ENCODE data around the gene ASTL.

DNA sequence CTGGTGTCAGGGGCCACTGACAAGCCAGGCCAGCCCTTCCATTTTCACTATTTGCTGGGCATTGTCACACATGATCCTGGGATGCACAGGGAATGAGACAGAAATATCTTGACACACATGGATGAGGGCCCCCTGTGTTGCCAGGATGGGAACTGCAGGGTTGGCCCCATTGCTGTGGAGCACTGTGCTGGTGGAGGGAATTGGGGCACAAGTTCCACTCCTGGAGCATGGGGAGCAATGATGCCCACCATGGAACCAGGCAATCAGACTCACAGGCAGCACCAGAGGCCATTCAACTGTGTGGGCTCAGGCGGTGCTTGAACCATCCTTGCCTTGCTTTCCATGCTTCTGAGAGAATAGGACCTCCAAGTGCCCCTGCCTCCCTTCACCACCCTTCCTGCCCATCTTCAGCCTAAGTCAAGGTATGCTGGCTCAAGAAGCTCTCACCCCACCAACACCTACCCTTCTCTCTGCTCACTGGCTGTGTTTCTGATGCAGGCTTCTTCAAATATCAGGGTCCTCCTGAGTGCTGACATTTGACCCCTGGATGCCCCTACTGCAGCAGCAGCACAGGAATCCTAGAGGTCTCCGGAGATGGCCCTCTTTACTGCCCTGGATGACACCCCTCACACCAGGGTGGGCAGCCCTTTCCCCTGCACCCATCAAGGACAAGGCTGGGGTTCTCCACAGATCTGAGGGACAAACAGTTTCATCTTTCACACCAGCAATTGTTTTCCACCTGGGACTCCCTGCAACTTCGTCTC lies 33.0 kb downstream of the ASTL start:
- TF ChIP-seq, protein P1, sequence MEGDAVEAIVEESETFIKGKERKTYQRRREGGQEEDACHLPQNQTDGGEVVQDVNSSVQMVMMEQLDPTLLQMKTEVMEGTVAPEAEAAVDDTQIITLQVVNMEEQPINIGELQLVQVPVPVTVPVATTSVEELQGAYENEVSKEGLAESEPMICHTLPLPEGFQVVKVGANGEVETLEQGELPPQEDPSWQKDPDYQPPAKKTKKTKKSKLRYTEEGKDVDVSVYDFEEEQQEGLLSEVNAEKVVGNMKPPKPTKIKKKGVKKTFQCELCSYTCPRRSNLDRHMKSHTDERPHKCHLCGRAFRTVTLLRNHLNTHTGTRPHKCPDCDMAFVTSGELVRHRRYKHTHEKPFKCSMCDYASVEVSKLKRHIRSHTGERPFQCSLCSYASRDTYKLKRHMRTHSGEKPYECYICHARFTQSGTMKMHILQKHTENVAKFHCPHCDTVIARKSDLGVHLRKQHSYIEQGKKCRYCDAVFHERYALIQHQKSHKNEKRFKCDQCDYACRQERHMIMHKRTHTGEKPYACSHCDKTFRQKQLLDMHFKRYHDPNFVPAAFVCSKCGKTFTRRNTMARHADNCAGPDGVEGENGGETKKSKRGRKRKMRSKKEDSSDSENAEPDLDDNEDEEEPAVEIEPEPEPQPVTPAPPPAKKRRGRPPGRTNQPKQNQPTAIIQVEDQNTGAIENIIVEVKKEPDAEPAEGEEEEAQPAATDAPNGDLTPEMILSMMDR (conservative IDR thresholded peaks at IDR 0.05 in 1 of 2, IDR thresholded peaks at IDR 0.05 in 1 of 2; ENCODE audit: extremely low read depth in 1 of 2, insufficient read depth in 1 of 2, low read depth in 1 of 2, low read length in 2 of 2): no peak
- no peak for TF ChIP-seq EZH2 (IDR thresholded peaks at IDR 0.05; ENCODE audit: borderline replicate concordance, low read length)

Measured in mammary epithelial cell (primary cell).